Heart left ventricle (tissue), 13 donors: ENCODE measurements around the gene PDE9A.

Experiments
- CTCF ChIP-seq, 12 donors: fragments of 200-600 bp; sonication (generic) in 4 of 12; IDR thresholded peaks; one replicate each; pipeline versions ENCODE4 v1.5.0 to v1.8.0; 2018 to 2022; ENCODE audit warnings: antibody characterized with exemption in 12 of 12, mild to moderate bottlenecking in 5 of 12
- POLR2A ChIP-seq, 2 donors: fragments of 450-650 bp; IDR thresholded peaks; one replicate each; pipeline ENCODE4 v1.6.1; 2017; ENCODE audit warnings: antibody characterized with exemption in 2 of 2, mild to moderate bottlenecking in 2 of 2, moderate library complexity in 2 of 2
- donor health status: ischemic (EF 13 %, LVEDD 7.1; RV severe dilation, severe dysfunction).
- donor health status: DM: no; HTN: yes; CAD: no.
- donor health status: DM: no; HTN: no; CAD: no.
- donor health status: ischemic (EF 25% LVEDD 6.9; RV normal size, moderate dysfunction).
- donor health status: ischemic (EF 25% LVEDD 5.7; RV mildly dilated, moderate dysfunction).
- donor health status: ischemic (EF 35%, LVEDD 5.7; RV mildly dilated, moderate dysfunction).
- donor health status: nonischemic (EF 11% LVEDD 7.7; RV severe dilation, severe dysfunction).
- donor health status: DM: yes; HTN: yes; CAD: no.
- donor health status: PGD.
- donor health status: ischemic (EF 29% LVEDD 5.4; RV normal size, mild dysfunction).
- donor health status: nonischemic (EF 23%, LVEDD 6.1; RV moderate dilation, normal function).

DNA sequence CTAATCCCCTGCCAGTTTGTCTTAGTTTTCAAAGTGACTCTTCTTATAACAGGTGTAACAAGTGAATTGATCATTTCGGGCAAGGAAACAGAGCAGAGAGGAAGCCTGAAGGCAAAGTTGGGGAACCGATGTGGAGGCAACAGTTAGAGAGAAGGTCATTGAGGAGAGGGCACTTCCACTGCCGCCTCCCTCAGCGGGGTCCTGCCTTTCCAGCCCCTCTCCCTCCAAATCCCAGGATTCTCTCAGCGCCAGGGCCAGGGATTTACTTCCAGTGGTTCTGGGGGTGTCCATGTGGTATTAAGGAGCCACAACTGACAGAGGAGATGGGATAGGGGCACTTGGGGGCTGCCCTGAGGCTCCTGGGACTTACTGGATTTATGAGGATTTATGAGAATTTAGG lies 39.7 kb upstream of the PDE9A start:
- TF ChIP-seq CTCF (IDR thresholded peaks at IDR 0.05) (no peak), POLR2A (IDR thresholded peaks at IDR 0.05) (no peak)
